ENCODE results near the gene ALOX15.

DNA sequence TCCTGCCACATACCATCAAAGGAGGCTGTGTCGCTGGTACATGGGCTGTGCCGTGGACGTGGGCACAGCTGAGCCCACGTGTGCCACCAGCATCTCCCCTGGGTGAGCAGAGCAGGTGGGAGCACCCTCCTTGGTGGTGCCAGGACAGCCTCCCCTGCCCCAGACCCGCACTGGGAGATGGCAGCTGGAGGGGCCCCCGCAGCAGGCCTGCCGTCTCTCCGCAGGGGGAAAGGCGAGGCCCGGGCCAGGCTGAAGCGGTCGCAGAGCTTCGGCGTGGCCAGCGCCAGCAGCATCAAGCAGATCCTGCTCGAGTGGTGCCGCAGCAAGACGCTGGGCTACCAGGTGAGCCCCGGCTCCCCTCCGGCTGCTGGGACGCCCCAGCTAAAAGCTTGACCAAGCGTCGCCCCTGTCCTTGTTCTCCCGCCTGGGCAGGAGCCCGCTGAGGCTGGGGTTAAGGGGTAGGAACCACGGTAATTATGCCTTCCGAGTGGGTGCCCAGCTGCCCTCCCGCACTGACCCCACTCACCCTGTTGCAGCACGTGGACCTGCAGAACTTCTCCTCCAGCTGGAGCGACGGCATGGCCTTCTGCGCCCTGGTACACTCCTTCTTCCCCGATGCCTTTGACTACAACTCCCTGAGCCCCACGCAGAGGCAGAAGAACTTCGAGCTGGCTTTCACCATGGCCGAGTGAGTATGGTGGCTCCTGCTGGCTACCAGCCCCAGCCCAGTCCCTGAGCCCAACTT, 44.7 kb downstream of the ALOX15 start:
- TF ChIP-seq EZH2 (IDR thresholded peaks at IDR 0.05; ENCODE audit: borderline replicate concordance, insufficient read depth, low read length, poor library complexity, severe bottlenecking) (no peak), RAD21 (conservative IDR thresholded peaks at IDR 0.05) (no peak)
- TF ChIP-seq, protein P1, sequence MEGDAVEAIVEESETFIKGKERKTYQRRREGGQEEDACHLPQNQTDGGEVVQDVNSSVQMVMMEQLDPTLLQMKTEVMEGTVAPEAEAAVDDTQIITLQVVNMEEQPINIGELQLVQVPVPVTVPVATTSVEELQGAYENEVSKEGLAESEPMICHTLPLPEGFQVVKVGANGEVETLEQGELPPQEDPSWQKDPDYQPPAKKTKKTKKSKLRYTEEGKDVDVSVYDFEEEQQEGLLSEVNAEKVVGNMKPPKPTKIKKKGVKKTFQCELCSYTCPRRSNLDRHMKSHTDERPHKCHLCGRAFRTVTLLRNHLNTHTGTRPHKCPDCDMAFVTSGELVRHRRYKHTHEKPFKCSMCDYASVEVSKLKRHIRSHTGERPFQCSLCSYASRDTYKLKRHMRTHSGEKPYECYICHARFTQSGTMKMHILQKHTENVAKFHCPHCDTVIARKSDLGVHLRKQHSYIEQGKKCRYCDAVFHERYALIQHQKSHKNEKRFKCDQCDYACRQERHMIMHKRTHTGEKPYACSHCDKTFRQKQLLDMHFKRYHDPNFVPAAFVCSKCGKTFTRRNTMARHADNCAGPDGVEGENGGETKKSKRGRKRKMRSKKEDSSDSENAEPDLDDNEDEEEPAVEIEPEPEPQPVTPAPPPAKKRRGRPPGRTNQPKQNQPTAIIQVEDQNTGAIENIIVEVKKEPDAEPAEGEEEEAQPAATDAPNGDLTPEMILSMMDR (IDR thresholded peaks at IDR 0.05; ENCODE audit: poor library complexity, severe bottlenecking) = no peak

Measured in neural cell (in vitro differentiated cells).